Stimulated activated CD4-positive, alpha-beta T cell treated with anti-CD3 and anti-CD28 coated beads, TNF-alpha, amount 100 ng/mL, for 48 hours (primary cell): Measurements from ENCODE around the gene ITPK1.

Experiments used
- DNase-seq, 3 donors: peaks; one replicate each; pipeline ENCODE4 v3.0.0-alpha.2; 2020; ENCODE audit warnings: low read depth in 3 of 3

Gene ITPK1

GRCh38 chr14:92990456-92991430 lies 125.0 kb downstream of the ITPK1 start:
- DNase-seq, result no peak

DNA sequence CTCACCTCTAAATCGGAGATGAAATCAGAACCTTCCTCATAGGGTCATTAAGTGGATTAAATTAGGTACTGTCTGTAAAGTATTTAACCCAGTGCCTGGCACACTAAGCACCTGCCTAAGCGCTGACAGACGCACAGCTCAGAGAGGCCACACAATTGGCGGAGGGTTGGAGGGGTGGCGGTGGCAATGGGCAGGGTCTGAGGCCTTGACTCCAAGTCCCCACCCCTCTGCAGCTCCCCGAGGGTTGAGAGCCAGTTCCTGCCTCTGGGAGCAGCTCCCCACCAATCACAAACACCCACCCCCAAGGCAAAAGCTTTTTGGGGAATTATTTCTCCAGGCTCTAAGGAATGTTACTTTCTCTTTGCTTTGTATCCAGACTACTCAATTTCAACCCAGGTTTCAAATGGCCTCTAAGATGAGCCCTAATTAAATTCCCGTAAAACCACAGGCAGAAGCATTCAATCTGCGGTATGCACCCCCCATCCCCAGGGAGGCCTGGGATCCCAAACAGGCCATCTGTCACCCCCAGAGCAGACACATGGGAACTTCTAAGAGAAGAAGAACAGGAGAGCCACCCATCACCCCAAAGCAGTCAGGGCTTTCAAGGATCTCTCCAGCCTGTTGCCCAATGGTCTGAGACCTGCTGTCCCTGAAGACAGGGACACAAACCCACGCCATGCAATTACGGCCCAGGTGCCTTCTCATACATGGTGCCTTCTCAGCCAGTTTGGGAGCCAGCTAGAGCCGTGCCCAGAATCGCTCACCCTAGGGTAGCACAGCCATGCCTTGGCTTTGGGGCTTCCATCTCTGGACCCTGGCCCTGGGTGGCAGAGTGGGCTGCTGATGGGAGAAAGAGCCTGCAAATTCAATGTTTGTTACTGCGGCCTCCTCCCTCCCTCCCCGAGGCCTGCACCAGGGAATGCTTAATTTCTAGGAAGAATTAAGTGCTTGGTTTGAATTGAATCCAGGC lies 126.7 kb downstream of the ITPK1 start:
- no peak for DNase-seq

- DNase-seq, result no peak
Measured at GRCh38 chr14:92987713-92988510, 127.8 kb downstream of the ITPK1 start.

DNA sequence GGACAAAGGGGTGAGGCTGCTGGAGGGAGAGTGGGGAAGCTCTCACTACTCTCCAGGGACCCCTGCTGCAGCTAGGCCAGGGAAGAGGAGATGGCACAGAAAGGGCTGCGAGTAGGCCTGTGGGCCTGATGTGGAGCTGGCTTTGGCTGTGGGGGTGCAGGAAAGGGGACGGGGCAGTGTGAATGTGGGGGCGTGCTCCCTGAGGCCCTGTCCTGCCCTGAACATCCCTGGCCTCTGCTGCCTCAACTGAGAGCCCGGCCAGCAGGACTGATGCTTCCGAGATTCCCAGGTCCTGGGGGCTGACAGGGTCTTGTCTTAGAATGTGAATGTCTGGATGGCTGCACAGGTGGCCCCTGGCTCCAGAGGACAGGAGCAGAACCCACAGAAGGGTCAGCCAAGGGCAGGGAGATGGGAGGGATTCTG lies 128.6 kb downstream of the ITPK1 start:
- no peak for DNase-seq

DNA sequence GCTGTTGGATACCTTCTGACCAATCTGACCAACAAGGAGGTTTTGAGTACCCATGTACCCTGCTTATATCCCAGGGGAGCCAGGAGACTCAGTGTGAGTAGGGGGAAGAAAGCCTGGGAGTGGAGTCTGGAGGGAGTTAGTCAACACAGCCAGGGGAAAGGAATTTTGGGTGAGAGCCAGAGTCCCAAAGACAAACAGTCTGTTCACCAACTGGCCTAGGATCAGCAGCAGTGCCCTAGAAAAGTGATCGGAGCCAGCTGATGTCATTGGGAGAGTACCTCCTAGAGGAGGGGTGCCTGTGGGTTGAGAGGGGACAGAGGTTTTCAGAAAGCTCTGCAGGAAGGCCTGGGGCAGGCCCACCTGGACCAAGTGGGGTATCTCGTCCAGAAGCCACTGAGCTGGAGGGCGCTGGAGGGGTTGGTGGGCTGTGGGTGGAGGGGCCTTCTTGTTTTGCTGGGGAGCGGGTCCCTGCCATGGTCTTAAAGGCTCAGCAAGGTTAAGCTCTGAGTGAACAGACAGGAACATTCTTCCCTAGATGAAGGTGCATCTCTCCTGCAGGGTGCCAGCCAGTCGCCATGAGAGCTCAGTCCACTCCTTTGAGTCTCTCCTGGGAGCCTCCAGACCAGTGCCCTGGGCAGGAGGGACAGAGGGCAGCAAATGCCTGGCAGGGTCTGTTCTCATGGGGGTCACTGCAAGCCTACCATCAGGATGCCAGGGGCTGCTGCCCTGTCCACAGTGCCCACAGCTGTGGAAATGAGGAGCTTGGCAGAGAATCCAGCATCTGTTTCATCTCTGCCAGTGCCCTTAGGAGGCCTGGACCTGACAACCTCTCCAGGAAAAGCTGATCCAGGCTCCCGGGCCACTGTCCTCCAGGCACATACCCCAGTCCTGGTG lies 129.2 kb downstream of the ITPK1 start:
- DNase-seq, result no peak

DNA sequence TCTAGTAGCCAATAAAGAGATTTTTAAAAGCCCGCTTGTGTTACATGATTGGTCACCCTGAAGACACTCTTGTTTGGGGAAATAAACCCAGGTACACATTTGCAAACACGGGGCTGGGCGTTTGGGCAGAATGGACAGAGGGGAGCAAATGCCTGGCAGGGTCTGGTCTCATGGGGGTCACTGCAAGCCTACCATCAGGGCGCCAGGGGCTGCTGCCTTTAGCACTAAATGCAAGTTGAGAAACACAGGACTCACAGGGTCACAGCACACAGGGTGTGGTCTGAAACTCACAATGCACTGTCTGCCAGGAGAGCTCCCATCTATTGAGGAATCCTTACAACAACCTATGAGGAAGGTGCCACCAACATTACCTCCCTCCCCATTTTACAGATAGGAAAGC lies 130.2 kb downstream of the ITPK1 start:
- no peak for DNase-seq

- no peak for DNase-seq
Measured at GRCh38 chr14:92984896-92985295, 130.8 kb downstream of the ITPK1 start.

GRCh38 chr14:92984082-92984788 lies 131.5 kb downstream of the ITPK1 start:
- DNase-seq, result no peak

- DNase-seq, result no peak
Measured at GRCh38 chr14:92982956-92983355, 132.8 kb downstream of the ITPK1 start.

DNA sequence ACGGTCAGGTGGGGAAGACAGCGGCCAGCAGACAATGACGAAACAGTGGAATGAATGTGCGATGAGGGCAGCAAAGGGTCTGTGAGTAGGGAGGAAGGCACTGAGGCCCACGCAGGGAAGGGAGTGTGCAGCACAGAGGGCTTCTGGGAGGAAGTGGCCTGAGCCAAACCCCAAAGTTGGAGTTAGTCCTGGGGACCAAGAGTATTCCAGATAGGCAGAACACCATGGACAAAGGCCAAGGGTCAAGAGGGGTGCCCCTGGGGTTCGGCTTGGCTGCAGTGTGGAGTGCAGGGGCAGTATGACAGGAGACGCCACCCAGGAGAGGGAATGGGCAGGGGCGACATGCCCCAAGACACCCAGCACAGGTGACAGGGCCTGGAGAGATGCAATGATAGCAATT lies 134.0 kb downstream of the ITPK1 start:
- DNase-seq, result no peak

- DNase-seq, result no peak
Measured at GRCh38 chr14:92980866-92981265, 134.9 kb downstream of the ITPK1 start.

- DNase-seq, result no peak
Measured at GRCh38 chr14:92978229-92979021, 137.3 kb downstream of the ITPK1 start.

- no peak for DNase-seq
Measured at GRCh38 chr14:92976268-92976667, 139.5 kb downstream of the ITPK1 start.

DNA sequence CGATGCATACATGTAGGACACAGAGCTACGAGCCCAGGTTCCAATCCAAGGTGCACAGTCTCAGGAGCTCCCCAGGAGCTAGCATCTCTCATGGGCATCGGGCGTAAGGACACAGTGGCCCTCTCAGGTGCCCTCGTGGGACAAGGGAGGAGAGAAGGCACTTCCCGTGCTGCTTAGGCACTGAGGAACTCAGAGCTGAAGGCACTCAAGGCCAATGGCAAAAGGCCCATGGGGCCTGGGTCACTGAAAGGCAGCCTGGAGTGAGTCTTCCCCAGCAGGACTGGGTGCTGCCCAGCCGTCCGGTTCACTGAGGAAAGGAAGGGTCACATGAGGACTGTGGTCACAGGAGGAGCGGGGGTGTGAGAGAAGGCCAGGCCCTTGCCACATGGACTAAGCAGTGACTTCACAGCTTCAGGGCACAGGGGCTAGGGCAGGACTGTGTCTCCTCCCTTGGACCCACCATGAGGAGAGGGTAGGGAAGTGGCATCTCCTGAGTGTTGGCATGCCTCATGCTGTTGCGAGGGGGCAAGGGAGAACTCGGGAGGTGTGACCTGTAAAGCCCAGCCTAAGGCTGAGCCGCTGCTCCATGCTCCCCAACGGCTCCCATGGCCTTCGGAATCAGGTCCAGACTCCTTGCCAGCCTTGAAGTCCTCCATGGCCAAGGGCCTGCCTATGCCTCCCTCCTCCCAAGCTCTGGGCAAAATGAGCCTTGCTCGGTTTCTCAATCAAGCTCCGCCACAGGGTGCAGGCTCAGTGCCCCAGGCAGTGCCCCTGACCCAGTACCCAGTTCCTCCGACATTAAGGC lies 141.0 kb downstream of the ITPK1 start:
- DNase-seq, result no peak

GRCh38 chr14:92973798-92974372 lies 141.8 kb downstream of the ITPK1 start:
- no peak for DNase-seq

DNA sequence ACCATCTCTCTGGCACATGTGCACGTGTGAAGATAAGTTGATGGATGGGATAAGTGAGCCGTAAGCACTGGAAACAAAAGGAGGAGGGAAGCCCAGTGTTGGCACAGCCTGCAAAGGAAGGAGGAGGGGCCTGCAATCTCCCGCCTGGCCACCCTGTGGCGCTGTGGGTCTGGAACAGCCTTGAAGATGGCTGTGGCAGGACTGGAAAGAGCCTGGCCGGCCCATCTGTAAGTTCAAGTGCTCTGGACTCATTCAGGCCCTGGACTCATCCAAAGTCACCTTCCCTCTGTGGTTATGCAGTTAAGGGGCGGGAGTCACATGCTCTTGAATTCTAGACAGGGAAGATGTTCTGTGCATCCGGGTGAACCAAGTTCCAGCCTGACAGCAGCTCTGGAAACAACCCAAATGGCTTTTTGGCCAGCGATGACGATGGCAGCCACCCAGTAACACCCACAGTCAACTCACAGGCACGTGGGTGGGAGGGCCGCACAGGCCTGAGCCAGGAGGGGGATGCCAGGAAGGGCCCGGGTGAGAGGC lies 142.4 kb downstream of the ITPK1 start:
- peak; percentile 12 to 19 (median 16) for DNase-seq

GRCh38 chr14:92971601-92972180 lies 144.0 kb downstream of the ITPK1 start:
- DNase-seq, result no peak
